Epithelial cell of esophagus (primary cell): ENCODE data around the gene YWHAG.
"Not testable (repeated sequence)": the region's sequence is repeated elsewhere in the genome, so short reads cannot be mapped to it uniquely, and the experiment has no call there.

ENCODE experiments used
- DNase-seq: peaks from one replicate; pipeline ENCODE4 v3.0.0; 2010; ENCODE audit warnings: low read depth
- H3K4me3 ChIP-seq: 2 replicates; pipeline ENCODE4 v1.5.1; 2011; ENCODE audit warnings: mild to moderate bottlenecking, low read length, control low read depth
- CTCF ChIP-seq: IDR thresholded peaks from 2 replicates; pipeline ENCODE4 v1.5.1; 2011; ENCODE audit warnings: low read depth, mild to moderate bottlenecking, low read length, control low read depth, inconsistent platforms; ENCODE audit not compliant: insufficient read depth; ENCODE audit errors: missing control alignments

Gene YWHAG

GRCh38 chr7:76302347-76303201 is 56.2 kb downstream of the YWHAG start, which contains the start of gene HSPB1:
HSPB1 (plus strand) TSS chr7:76302673; CDS start chr7:76302713, 40 bp downstream.
- H3K4me3 ChIP-seq: peak within 1 kb of the TSS; percentile 90
- TF ChIP-seq CTCF: no peak
- DNase-seq: peak; percentile 96

GRCh38 chr7:76301000-76301399 is 57.8 kb downstream of the YWHAG start:
- H3K4me3 ChIP-seq: no peak overlapping the region
- no peak for DNase-seq
- no peak for TF ChIP-seq CTCF

DNA sequence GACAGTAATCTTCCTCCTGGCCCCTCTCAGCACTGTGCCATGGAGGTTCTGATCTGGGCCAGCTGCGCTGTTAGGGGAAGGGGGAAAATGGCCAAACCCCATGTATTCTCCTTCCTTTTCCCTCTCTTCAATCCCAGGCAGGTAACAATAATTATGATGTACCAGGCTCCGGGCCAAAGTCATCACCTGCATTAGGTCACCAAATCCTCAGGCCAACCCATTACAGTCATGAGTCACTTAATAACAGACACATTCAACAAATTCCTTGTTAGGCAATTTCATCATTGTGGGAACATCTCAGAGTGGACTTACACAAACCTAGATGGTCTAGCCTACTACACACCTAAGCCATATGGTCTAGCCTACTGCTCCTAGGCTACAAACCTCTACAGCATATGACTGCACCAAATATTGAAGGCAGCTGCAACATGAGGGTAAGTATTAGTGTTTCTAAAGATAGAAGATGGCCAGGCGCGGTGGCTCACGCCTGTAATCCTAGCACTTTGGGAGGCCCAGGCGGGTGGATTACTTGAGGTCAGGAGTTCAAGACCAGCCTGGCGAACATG is 58.5 kb downstream of the YWHAG start:
- TF ChIP-seq CTCF: no peak
- DNase-seq: peak; percentile 98
- H3K4me3 ChIP-seq: no peak overlapping the region

DNA sequence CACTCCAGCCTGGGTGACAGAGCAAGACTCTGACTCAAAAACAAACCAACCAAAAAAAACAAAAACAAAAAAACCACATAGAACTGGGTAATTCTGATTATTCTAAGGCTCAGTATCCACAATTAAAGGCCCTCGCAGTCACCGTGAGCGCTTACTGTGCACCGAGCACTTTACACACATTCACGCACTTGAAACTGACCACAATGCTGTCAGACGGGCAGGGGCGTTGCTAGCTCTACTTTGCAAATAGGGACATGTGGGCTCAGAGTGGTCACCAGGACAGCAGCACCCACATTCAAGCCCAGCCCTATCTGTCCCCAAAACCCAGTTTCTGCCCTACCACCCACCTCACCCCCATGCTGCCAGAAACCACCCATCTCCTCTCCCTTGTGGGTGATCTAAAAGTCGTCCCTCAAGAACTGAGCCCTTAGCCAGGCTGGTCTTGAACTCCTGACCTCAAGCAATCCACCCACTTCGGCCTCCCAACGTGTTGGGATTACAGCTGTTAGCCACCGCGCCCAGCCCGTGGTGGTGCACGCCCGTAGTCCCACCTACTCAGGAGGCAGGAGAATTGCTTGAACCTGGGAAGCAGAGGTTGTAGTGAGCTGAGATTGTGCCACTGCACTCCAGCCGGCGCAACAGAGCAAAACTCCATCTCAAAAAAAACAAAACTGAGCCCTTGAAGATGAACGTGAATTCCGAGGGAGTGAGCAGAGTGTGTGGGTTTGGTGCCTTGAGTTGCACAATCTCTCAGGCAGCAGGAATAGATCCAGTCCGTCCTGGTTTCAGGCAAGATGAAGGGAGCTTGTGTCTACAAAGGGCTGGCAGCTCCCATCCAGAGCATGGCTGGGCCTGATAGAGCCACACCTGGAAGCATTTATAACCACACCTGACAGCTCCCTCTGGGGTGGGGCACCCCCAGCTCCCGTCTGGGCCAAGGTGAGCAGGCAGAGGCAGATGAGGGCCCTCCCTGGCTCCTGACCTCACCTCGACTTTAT is 61.7 kb downstream of the YWHAG start:
- peak overlapping the region; percentile 31 for H3K4me3 ChIP-seq
- DNase-seq: peak; percentile 100
- peak; percentile 12 for TF ChIP-seq CTCF

DNA sequence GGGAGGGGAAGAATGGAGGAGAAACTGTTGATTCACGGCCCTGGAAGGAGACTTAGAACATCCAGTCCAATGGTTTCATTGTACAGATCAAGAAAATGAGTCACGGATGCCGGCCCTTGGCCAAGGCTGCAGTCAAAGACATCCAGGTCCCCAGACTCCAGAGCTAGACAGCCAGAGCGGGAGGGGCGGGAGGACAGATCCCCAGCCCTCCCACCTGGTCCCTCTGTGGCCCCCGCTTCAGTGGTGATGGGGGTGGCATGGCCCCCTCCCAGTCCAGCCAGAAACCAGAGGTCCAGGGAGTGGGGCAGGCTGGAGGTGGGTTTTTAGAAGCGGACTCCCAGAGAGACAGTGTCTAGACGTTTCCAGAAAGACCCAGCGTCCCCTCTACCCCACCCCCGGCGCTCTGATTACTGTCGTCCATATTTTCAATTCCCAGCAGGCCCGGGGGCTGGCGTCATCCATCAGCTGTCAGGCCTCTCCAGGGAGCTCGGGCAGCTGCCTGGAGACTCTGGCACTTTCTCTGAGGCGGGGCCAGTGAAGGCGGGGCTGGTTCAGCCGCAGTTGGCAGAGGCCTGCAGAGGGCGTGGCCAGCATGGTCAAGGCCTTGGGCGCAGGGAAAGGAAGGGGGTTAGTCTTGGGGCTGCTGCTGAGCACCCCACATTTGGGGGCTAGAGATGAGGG is 64.3 kb downstream of the YWHAG start:
- peak overlapping the region; percentile 41 for H3K4me3 ChIP-seq
- TF ChIP-seq CTCF: no peak
- peak; percentile 98 for DNase-seq

GRCh38 chr7:76293407-76293901 is 65.3 kb downstream of the YWHAG start:
- peak; percentile 60 for DNase-seq
- TF ChIP-seq CTCF: no peak

DNA sequence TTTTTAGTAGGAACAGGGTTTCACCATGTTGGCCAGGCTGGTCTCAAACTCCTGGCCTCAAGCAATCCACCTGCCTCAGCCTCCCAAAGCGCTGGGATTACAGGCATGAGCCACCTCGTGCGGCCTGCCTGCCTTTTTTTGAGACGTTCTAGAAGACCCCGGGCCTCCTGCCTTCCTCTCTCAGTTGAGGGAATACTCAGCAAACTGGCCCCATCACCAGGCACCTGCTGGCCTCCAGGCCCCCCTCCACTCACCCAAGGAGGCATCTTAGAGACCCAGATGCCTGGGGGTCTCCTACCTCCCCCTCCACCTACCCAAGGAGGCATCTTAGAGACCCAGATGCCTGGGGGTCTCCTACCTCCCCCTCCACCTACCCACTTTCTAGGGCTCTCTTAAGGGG is 65.9 kb downstream of the YWHAG start:
- not testable (repeated sequence) for DNase-seq, H3K4me3 ChIP-seq

More at GRCh38 chr7:76293407-76293901, 65.3 kb downstream of the YWHAG start:
- H3K4me3 ChIP-seq: no peak overlapping the region
